ENCODE results near the gene WDR87.

Gene WDR87

GRCh38 chr19:37905946-37906868 is at the start of gene WDR87:
WDR87 (minus strand) TSS chr19:37906594; CDS start chr19:37898239, 8,355 bp downstream.
- Histone ChIP-seq H3K27ac (peak within 1 kb of the TSS; percentile 62 to 94 (median 83)), H3K4me3 (peak within 1 kb of the TSS; percentile 88 to 99 (median 95))

GRCh38 chr19:37955986-37956385 is 49.6 kb upstream of the WDR87 start:
- Histone ChIP-seq H3K4me3 (no peak overlapping the region), H3K27ac (no peak overlapping the region)

DNA sequence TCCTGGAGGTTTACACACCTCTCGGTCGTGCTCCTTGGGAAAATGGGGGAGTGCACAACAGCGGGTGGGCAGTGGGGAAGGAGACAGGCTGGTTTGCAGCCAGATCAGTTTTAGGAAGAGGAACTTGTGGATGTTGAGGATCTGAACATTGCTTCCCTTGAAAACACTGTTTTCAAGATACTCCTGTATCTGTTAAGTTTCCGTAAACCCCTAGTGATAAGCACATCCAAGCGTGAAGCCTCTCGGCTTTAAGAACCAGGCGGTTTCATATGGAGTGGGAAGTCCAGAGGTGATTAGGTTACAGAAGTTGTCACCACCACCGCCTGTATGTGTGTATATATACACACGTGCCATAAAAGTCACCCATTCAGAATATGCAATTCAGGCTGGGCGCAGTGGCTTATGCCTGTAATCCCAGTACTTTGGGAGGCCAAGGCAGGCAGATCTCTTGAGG is 48.1 kb upstream of the WDR87 start:
- no peak overlapping the region for H3K4me3 ChIP-seq
- peak overlapping the region in 2 of 21 experiments; percentile 23 to 44 for H3K27ac ChIP-seq

- Histone ChIP-seq H3K27ac (peak overlapping the region in 1 of 21 experiments; percentile 44), H3K4me3 (no peak overlapping the region)
Measured at GRCh38 chr19:37953918-37954303, 47.5 kb upstream of the WDR87 start.

GRCh38 chr19:37953171-37953917 is 47.0 kb upstream of the WDR87 start:
- H3K4me3 ChIP-seq, result no peak overlapping the region
- H3K27ac ChIP-seq, result peak overlapping the region in 1 of 21 experiments; percentile 56

DNA sequence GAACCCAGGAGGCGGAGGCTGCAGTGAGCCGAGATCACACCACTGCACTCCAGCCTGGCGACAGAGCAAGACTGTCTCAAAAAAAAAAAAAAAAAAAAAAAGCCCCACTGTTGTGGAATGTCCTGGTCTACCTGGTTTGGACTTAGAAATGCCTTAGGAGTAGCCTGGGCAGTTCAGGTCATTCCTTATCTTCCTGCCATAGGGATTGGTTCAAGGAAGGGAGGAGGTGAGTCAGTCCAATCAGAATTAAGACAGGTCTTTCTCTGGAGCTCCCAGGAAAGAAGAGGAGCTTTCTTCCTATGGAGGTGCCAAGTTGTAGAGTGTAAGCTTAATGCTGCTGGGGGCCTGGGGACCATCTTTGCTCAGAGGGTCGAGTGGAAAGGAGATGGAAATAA is 45.4 kb upstream of the WDR87 start:
- no peak overlapping the region for H3K4me3 ChIP-seq
- H3K27ac ChIP-seq, result peak overlapping the region in 3 of 21 experiments; percentile 1 to 56 (median 19)

- H3K27ac ChIP-seq, result peak overlapping the region in 10 of 21 experiments; percentile 18 to 62 (median 46)
- no peak overlapping the region for H3K4me3 ChIP-seq
Measured at GRCh38 chr19:37950471-37951175, 44.2 kb upstream of the WDR87 start.

GRCh38 chr19:37948362-37948761 is 42.0 kb upstream of the WDR87 start:
- Histone ChIP-seq H3K27ac (peak overlapping the region in 1 of 21 experiments; percentile 7), H3K4me3 (no peak overlapping the region)

GRCh38 chr19:37947778-37948177 is 41.4 kb upstream of the WDR87 start:
- no peak overlapping the region for H3K4me3 ChIP-seq

GRCh38 chr19:37946132-37946531 is 39.7 kb upstream of the WDR87 start:
- no peak overlapping the region for H3K27ac ChIP-seq
- no peak overlapping the region for H3K4me3 ChIP-seq

More at GRCh38 chr19:37947778-37948177, 41.4 kb upstream of the WDR87 start:
- peak overlapping the region in 2 of 21 experiments; percentile 2 to 66 for H3K27ac ChIP-seq

GRCh38 chr19:37943480-37943879 is 37.1 kb upstream of the WDR87 start:
- H3K4me3 ChIP-seq, result no peak overlapping the region
- no peak overlapping the region for H3K27ac ChIP-seq

- Histone ChIP-seq H3K4me3 (no peak overlapping the region), H3K27ac (no peak overlapping the region)
Measured at GRCh38 chr19:37942516-37942902, 36.1 kb upstream of the WDR87 start.

DNA sequence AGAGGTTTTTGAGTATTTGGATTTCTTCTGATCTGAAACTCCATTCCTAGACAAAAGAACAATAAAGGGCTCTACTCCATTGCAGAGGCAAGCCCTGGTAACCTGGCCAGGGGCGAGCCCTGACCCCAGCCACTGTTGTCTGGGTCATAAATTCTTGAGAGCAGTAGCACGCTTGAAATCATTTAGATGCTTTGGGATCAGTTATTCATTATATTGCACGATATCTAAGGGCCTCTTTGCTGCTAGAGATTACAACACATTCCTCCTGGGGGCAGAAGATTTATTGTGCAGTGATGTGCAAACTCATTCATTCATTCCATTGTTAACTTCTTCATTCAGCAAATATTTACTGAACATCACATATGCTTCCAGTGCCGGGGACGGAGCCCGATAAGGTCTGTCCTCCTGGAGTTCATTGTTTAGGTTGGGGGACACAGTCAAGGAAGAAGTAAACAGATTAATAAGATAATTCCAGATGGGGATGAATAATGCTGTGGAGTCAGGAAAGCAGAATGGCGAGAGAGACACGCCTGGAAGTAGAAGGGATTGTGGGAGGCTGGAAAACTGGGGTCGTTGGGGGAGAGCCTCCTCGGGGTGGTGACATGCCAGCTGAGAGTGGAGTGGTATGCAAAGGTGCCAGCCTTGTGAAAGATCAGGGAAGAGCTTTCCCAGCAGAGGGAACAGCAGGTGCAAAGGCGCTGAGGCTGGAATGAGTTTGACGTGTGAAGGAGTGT is 35.6 kb upstream of the WDR87 start:
- Histone ChIP-seq H3K27ac (no peak overlapping the region), H3K4me3 (no peak overlapping the region)

DNA sequence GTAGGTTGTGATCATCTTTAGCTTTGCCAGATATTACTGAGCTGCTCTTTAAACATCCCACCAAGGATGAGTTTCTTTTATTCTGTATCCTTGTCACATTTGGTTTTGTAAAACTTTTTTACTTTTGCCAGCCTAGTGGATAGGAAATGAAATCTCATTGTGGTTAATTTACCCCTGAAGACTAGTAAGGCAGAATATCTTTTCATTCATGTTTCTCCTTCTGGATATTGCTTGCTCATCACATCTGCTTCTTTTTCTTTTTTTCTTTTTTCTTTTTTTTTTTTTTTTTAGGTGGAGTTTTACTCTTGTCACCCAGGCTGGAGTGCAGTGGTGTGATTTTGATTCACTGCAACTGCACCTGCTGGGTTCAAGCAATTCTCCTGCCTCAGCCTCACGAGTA is 32.0 kb upstream of the WDR87 start:
- Histone ChIP-seq H3K27ac (no peak overlapping the region), H3K4me3 (no peak overlapping the region)

GRCh38 chr19:37936886-37937285 is 30.5 kb upstream of the WDR87 start:
- Histone ChIP-seq H3K27ac (no peak overlapping the region), H3K4me3 (no peak overlapping the region)

DNA sequence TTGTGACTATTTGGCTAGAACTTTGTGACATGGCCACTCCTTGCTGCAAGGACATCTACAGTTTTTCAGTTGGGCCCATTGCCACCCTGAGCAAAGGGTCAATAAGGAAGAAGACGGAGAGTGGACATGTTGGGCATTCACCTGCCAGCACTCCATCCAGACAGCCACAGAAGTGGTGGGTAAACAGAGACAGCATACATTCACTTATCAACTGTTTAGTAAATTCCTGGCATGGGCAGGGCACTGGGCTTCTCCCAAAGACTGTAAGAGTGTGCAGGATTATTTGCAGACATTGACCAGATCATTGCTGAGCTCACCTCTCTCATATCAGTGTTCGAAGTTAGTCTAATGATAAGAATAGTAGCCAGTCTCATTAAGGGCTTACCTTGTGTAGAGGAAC is 29.8 kb upstream of the WDR87 start:
- no peak overlapping the region for H3K4me3 ChIP-seq
- H3K27ac ChIP-seq, result no peak overlapping the region

DNA sequence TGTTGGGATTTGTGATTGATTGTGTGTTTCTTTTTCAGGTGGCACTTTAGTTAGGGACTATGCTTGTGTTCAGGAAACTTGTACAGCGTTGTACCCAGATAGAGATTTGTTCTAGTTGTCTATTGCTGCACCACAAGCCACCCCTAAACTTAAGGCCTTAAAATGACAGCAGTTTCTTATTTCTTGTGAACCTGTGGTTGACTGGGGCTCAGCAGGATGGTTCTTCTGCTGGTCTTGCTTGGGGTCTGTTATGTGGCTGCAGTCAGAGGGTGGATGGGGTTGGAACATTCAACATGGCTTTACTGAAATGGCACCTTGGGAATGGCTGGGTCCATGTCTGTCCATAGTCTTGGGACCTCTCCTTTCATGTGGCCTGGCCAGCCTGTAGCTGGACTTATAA is 28.9 kb upstream of the WDR87 start:
- Histone ChIP-seq H3K27ac (no peak overlapping the region), H3K4me3 (no peak overlapping the region)

GRCh38 chr19:37933937-37934358 is 27.6 kb upstream of the WDR87 start:
- Histone ChIP-seq H3K4me3 (no peak overlapping the region), H3K27ac (peak overlapping the region in 3 of 21 experiments; percentile 4 to 20 (median 18))
